HG02870 (cell line): ENCODE data around the gene HGS.
A peak's percentile ranks its signal among the peaks of the same experiment; 100 is the strongest.

Experiments
- ATAC-seq: cut with Tn5 transposase; IDR thresholded peaks from one replicate; pipeline ENCODE4 v1.9.1; 2021; ENCODE audit warnings: mild to moderate bottlenecking, moderate library complexity; ENCODE audit not compliant: unreplicated experiment

The HGS gene

DNA sequence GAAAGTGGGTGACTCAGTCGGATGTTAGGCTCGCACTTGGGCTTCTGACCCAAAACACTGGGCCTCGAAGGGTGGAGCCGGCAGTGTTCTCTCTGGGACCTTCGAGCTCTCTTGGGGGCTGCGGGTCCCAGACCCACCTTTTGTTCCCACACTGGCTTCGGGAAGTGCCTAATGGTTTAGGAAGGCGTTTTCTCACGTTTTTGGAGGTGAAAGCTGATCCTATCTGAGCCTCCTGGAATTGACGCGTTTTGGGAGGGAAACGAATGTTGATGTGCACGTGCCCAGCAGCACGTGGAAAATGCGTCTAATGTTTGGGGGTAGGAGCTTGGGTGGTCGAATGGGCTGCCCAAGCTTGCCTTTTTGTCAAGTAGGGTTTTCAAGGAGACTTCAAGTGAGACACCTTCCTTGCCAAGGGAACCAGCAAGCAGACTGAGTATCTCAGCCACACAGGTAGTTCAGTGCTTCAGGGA is 666 bp downstream of the HGS start:
- no peak for ATAC-seq

DNA sequence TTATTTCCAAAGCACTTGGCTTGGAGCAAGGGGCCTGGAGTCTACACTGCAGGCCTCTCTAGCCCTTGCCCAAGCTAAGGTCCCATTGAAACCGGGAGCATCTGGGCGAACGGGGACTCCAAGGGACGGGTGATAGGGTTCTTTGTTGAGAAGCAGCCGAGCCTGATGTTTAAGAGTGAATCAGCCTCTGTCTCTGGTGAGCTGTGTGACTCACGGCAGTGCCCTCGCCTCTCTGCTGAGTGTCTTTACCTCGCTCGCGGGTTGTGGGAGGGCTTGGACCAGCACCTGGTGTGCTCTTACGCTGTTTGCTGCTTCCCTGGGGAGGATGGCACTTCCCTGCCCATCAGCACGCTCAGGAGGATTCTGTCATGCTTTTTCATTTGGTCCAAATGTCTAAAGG is 1.3 kb downstream of the HGS start:
- ATAC-seq = no peak

DNA sequence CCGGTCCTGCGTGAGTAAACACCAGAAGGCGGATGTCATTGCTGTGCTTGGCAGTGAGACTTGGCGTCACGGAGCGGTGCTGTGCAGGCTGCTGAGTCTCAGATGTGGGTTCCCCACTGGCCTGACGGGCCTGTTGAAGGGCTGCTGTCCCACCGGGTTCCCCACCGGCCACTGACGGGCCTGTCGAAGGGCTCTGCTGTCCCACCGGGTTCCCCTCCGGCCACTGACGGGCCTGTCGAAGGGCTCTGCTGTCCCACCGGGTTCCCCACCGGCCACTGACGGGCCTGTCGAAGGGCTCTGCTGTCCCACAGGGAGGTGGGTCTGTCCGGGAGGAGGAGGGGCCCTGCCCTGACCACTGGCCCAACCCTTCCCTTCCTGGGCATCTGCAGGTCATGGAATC is 2.8 kb downstream of the HGS start:
- ATAC-seq = no peak

DNA sequence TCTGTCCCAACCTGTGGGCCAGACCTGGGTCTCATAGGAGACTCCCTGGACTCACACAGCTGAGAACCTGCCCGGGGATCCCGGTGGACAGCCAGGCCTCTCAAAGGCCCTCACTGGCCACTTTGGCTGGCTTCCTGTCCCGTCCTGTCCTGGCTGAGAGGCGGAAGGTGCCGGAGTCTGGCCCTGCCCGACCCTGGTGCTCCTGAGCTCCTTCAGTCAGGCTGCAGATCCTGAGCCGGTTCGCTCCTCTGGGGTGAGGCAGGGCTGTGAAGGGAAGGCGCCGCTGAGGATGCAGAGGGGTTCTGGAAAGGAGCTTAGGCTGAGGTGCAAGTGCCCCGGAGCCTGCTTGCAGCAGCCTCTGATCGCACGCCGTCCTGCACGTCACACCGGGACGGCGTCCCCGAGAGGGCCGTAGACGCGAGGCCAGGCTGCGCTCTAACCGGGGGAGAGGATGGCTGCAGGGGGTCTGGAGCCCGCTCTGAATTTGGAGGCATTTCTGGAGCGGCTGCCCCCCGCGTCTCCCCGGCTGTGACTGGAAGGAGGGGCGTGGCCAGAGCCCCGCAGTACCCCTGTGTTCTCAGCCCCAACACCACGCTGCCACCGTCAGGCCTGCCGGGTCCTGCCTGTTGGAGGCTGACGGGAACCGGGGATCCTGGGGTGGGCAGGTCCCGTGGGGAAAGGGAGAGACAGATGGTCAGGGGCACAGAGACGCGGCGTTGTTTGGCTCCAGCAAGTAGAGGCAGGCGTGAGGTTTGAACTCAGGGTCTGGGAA is 4.1 kb downstream of the HGS start:
- no peak for ATAC-seq

DNA sequence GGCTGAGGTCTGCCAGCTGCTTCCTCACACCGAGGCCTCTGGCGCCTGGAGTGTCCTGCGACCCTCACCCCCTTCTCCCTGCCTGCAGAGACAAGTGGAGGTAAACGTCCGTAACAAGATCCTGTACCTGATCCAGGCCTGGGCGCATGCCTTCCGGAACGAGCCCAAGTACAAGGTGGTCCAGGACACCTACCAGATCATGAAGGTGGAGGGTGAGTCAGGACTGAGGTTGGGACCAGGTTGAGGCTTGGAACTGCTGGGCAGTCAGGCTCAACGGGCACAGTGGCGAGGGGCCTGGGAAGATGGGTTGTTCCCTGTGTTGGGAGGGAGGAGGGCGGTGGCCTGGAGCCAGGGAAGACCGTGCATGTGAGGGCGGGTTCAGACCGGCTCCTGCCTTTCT is 4.8 kb downstream of the HGS start:
- ATAC-seq = no peak

DNA sequence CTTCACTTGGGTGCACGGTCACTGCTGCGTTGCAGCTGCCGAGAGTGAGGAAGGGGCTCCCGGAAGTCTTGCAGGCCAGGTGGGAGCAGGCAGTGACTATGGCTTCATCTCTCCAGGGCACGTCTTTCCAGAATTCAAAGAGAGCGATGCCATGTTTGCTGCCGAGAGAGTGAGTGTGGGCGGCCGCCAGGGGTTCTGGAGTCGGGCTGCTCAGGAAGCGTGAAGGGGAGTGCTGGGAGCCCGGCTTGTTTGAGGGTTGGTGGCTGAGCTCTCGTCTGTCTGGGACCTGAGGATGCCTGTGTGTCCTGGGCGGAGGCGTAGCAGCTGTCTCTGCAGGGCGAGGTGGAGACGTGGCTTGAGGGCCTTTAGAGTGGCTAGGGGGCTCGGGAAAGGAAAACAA is 6.3 kb downstream of the HGS start:
- ATAC-seq = no peak

DNA sequence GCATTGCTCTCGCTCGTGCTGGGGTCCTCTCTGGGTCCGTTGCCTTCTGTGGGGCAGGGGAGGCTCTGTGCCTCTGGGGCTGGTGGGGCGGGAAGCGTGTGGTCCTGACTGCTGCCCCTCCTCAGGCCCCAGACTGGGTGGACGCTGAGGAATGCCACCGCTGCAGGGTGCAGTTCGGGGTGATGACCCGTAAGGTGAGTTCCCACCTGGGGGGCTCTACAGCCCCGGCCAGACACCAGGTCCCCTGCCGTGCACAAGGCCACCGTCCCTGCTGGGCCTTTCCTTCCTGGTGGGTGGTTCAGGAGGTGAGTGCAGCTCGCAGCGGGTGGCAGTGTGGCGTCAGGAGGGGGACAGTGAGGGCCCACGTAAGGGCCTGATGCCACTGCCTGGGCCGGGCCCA is 6.7 kb downstream of the HGS start:
- no peak for ATAC-seq

DNA sequence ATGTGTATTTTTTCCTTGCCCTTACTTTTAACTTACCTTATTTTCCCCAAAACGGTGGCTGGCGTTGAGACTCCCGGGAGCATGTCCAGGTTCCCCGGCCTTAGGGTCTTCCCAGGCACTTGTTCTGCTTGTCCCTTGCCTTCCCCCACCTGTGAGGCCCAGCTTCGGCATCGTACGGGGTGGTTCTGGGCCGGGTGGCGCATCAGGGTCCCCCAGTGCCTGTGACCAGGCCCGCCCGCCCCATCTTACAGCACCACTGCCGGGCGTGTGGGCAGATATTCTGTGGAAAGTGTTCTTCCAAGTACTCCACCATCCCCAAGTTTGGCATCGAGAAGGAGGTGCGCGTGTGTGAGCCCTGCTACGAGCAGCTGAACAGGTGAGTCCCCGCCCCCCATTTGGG is 7.4 kb downstream of the HGS start:
- ATAC-seq = no peak

DNA sequence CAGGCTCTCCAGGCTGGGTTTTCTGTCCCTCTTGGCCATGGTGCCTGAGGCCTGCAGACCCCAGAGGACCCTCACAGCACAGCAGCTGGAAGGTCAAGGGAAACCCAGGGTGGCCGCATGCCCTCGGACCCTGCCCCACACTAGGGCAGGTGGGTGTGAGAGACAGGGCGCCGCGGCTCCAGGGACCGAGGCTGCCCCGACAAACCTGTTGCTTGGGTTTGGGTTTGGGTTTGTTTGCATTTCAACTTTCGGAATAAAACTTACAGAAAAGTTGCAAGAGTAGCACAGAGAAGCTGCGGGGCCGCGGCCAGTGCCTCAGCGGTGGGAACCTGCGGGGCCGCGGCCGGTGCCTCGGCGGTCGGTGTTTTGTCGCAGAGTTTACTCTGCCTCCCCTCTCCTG is 7.8 kb downstream of the HGS start:
- ATAC-seq = no peak

DNA sequence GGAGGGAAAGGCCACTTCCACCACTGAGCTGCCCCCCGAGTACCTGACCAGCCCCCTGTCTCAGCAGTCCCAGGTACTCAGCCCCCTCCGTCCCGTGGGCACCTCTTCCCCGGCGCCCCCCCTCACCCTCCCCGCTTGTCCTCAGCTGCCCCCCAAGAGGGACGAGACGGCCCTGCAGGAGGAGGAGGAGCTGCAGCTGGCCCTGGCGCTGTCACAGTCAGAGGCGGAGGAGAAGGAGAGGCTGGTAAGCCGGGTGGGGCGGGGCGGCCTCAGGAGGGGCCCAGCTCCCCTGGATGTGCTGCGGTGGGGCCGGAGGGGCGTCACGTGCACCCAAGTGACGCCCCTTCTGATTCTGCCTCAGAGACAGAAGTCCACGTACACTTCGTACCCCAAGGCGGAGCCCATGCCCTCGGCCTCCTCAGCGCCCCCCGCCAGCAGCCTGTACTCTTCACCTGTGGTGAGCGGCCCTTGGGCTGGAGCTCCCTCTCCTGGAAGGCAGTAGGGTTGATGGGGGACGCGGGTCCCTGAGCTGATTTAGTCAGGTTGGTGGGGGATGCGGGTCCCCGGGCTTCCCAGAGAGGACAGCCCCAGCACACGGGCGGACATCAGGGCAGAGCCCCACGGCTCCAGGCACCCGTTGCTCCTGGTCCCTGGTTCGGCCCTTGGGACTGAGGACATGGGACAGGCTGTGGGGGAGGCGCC is 9.8 kb downstream of the HGS start:
- no peak for ATAC-seq

DNA sequence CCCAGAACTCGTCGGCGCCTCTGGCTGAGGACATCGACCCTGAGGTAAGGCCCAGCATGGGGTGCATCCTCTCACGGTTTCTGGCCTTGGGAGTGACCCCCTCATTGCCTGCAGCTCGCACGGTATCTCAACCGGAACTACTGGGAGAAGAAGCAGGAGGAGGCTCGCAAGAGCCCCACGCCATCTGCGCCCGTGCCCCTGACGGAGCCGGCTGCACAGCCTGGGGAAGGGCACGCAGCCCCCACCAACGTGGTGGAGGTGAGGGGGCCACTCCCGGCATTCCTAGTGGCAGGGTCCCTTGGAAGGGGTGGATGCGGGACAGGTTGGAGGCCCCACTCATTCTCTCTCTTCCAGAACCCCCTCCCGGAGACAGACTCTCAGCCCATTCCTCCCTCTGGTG is 11.0 kb downstream of the HGS start:
- no peak for ATAC-seq

DNA sequence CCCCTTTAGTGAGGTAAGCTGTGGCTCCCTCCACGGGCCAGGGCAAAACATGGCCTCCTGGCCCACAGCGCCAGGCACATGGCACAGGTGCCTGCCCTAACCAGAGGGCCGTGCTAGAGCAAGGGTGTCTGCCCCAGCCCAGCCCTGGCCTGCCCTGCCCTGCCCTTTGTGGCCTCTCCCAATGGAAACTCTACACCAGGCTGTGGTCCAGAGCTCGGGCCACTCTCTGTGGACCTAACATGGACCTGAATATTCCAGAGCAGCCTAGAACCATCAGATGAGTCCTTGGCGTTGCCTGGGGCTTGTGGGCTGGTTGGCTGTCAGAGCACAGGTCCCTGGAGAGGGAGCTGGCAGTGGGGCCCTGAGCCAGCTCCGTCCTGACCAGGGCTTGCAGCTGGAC is 11.4 kb downstream of the HGS start:
- no peak for ATAC-seq

DNA sequence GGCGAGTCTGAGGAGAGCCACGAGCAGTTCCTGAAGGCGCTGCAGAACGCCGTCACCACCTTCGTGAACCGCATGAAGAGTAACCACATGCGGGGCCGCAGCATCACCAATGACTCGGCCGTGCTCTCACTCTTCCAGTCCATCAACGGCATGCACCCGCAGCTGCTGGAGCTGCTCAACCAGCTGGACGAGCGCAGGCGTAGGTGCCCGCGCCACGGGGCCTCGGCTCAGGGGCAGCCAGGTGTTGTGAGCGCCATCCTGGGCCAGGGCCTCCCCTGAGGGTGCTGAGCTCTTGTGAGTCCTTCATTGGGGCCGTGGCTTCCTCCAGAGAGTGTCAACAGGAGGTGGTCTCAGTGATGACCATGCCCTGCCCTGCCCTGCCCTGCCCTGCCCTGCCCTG is 12.0 kb downstream of the HGS start:
- ATAC-seq = no peak

DNA sequence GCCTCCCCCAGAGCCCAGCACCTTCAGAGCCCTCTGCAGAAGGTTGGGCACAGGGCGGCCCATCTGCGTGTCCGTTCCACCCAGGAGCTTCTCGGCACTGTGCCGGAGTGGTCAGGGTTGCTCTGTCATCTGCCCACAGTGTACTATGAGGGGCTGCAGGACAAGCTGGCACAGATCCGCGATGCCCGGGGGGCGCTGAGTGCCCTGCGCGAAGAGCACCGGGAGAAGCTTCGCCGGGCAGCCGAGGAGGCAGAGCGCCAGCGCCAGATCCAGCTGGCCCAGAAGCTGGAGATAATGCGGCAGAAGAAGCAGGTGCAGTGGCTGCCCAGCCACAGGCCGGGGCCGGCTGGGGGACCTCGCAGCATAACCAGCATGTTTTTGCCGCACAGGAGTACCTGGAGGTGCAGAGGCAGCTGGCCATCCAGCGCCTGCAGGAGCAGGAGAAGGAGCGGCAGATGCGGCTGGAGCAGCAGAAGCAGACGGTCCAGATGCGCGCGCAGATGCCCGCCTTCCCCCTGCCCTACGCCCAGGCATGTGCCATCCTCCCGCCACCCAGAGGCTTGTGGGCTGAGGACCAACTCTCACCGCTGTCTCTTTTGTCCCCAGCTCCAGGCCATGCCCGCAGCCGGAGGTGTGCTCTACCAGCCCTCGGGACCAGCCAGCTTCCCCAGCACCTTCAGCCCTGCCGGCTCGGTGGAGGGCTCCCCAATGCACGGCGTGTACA is 12.6 kb downstream of the HGS start:
- no peak for ATAC-seq

DNA sequence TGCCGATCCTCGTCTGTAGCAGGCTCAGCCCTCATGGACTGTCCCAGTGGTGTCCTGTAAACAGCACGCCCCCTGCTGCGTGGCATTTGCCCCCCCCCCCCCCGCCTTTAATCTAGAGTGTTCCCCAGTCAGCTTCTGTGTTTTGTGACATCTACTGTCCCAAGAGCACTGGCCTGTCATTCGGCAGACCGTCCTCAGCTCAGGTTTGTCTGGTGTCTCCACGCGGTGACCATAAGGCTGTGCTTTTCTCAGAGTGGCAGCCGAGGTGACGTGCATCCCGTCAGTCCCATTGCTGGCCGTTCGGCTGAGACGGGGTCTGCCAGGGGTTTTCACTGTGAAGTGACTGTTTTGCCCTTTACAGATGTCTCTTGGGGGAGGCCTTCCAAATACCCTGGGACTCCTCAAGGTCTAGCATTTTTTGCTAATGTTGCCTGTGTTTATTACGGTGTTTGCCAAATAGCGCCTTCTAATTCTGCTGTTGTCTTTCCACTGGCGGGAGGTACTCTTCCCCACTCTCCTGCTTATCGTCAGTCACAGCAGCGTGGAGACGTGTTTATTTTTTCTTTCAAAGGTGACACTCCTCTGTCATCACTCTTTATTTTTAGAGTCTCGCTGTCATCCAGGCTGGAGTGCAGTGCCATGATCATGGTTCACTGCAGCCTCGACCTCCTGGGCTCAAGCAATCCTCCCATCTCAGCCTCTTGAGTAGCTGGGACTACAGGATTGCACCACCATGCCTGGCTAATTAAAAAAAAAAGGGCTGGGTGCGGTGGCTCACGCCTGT is 13.6 kb downstream of the HGS start:
- ATAC-seq = no peak

DNA sequence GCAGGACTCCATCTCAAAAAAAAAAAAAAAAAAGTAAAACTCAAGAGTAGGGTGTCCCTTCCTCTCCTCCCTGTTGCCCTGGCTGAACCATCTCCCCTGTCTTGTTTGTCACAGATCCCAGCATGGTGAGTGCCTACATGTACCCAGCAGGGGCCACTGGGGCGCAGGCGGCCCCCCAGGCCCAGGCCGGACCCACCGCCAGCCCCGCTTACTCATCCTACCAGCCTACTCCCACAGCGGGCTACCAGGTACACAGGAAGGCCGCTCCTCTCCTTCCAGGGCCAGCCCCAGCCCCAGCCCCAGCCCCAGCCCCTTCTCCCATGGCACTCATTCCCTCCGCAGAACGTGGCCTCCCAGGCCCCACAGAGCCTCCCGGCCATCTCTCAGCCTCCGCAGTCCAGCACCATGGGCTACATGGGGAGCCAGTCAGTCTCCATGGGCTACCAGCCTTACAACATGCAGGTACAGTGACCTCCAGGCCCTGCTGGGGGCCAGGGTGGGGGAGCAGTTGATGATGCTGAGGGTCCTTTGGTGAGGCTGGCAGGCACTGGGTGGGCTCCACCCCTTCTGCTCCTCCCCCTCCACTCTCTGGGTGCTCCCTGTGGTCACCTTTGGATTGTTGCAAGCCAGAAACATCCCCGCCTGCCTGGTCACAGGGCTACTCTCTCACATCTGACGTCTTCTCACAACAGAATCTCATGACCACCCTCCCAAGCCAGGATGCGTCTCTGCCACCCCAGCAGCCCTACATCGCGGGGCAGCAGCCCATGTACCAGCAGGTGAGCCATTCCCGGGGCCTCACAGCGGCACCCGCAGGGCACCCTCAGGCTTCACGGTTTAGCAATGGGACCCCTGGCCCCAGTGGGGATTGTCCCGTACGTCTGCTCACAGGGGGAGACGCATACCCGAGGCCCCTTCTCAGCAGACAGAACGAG is 16.8 kb downstream of the HGS start:
- no peak for ATAC-seq

DNA sequence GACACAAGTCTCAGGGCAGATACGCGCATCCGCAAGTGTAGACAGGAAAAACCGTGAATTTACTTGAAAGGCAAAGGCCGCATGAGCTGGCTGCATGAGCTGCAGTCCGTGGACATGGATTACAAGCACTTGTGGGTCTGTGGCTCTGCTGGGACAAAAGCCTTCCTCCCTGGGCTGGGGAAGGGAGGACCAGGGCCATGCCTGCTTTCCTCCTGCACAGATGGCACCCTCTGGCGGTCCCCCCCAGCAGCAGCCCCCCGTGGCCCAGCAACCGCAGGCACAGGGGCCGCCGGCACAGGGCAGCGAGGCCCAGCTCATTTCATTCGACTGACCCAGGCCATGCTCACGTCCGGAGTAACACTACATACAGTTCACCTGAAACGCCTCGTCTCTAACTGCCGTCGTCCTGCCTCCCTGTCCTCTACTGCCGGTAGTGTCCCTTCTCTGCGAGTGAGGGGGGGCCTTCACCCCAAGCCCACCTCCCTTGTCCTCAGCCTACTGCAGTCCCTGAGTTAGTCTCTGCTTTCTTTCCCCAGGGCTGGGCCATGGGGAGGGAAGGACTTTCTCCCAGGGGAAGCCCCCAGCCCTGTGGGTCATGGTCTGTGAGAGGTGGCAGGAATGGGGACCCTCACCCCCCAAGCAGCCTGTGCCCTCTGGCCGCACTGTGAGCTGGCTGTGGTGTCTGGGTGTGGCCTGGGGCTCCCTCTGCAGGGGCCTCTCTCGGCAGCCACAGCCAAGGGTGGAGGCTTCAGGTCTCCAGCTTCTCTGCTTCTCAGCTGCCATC is 17.7 kb downstream of the HGS start:
- no peak for ATAC-seq

DNA sequence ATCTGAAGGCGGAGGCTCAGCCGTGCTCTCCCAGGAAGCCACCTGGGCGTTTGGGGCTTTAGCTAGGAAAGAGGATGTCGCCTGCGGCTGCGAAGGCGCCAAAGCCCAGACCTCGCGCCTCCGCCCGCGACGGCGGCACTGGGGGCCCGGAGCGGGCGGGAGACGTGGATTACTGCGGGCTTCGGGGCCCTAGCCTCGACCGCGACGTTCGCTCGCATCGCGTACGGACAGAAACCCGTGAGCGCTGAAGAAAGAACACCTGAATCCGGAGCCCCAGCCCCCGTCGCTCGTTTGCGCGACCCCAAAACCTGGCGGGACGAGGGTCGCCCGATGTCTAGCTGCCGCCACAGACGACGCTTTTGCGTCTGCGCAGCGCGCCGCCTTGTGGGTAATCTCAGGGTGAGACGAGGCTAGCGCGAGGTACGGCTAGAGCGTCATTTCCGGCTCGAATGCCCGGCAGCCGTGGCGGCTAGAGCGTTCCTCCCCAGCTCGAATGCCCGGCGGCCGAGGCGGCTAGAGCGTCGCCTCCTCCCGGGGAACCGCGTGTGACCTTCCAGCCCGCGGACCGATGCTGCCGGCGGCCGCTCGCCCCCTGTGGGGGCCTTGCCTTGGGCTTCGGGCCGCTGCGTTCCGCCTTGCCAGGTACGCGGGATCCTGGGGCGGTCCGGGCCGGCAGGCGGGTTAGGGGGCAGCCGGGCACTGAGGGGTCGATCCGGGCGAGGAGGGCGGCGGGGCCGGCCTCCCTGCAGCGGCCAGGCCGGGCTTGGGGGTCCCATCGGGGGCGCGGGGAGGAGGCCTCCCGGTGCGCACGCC is 19.3 kb downstream of the HGS start, which contains the start of gene MRPL12:
Gene MRPL12, plus strand, starts transcription at position 434 of the 813 bp plus-strand sequence. Its CDS starts 135 bp downstream, at position 569.
- peak; percentile 75 for ATAC-seq
